ENCODE measurements around the gene NCBP3.

GRCh38 chr17:3818786-3819185 lies 27.3 kb downstream of the NCBP3 start:
- TF ChIP-seq SPI1 (IDR thresholded peaks at IDR 0.05; ENCODE audit: borderline replicate concordance, low read depth, low read length) = no peak
- TF ChIP-seq CTCF (IDR thresholded peaks at IDR 0.05 in 2 of 3, conservative IDR thresholded peaks at IDR 0.05 in 1 of 3; ENCODE audit: insufficient read depth in 2 of 3, low read depth in 1 of 3, low read length in 3 of 3) = no peak
- no peak for TF ChIP-seq HDAC2 (IDR thresholded peaks at IDR 0.05)
- no peak for TF ChIP-seq REST (IDR thresholded peaks at IDR 0.05; ENCODE audit: borderline replicate concordance)
- no peak for TF ChIP-seq REST (CRISPR knock-in tag; IDR thresholded peaks at IDR 0.05; ENCODE audit: low read depth)
- no peak for TF ChIP-seq U2AF2 (optimal IDR thresholded peaks at IDR 0.05; ENCODE audit: low read depth, low read length)
